RCC 7860 (cell line): ENCODE measurements around the gene CDC14A.

Experiments
- DNase-seq: peaks from one replicate; pipeline ENCODE4 v3.0.0-alpha.2; 2015; ENCODE audit warnings: low spot score
- FAIRE-seq: peaks from 2 replicates; lab custom pipeline; 2012; peaks lifted over from hg19 to GRCh38; lab: Jason Lieb, UNC

The CDC14A gene

GRCh38 chr1:100441146-100441545, 88.8 kb downstream of the CDC14A start:
- FAIRE-seq (no peak), DNase-seq (no peak)

- DNase-seq, result no peak
- no peak for FAIRE-seq
Observed at GRCh38 chr1:100441651-100442050, 89.3 kb downstream of the CDC14A start.

GRCh38 chr1:100443811-100444571, 91.7 kb downstream of the CDC14A start:
- peak; percentile 59 for DNase-seq
- no peak for FAIRE-seq

- DNase-seq (no peak), FAIRE-seq (no peak)
Observed at GRCh38 chr1:100445565-100445964, 93.3 kb downstream of the CDC14A start.

GRCh38 chr1:100448366-100448765, 96.1 kb downstream of the CDC14A start:
- FAIRE-seq (no peak), DNase-seq (no peak)

GRCh38 chr1:100449477-100449876, 97.2 kb downstream of the CDC14A start:
- FAIRE-seq (no peak), DNase-seq (no peak)

- no peak for DNase-seq
- no peak for FAIRE-seq
Observed at GRCh38 chr1:100452641-100453040, 100.3 kb downstream of the CDC14A start.

GRCh38 chr1:100455478-100456072, 103.3 kb downstream of the CDC14A start:
- peak; percentile 25 for DNase-seq
- FAIRE-seq, result peak; percentile 86

GRCh38 chr1:100456880-100457279, 104.6 kb downstream of the CDC14A start:
- FAIRE-seq (no peak), DNase-seq (no peak)

- no peak for DNase-seq
- no peak for FAIRE-seq
Observed at GRCh38 chr1:100457683-100458082, 105.4 kb downstream of the CDC14A start.

GRCh38 chr1:100458661-100459357, 106.5 kb downstream of the CDC14A start:
- DNase-seq, result no peak
- no peak for FAIRE-seq

GRCh38 chr1:100459358-100460114, 107.2 kb downstream of the CDC14A start:
- peak; percentile 58 for DNase-seq
- FAIRE-seq, result peak; percentile 57

- FAIRE-seq, result no peak
- DNase-seq, result no peak
Observed at GRCh38 chr1:100461222-100461621, 108.9 kb downstream of the CDC14A start.

- FAIRE-seq (no peak), DNase-seq (no peak)
Observed at GRCh38 chr1:100462326-100463025, 110.2 kb downstream of the CDC14A start.

GRCh38 chr1:100463791-100464424, 111.6 kb downstream of the CDC14A start:
- DNase-seq (peak; percentile 48), FAIRE-seq (no peak)

- FAIRE-seq, result no peak
- no peak for DNase-seq
Observed at GRCh38 chr1:100469578-100469977, 117.3 kb downstream of the CDC14A start.

- no peak for FAIRE-seq
- DNase-seq, result no peak
Observed at GRCh38 chr1:100474834-100475233, 122.5 kb downstream of the CDC14A start.

GRCh38 chr1:100476735-100477290, 124.5 kb downstream of the CDC14A start:
- FAIRE-seq, result no peak
- DNase-seq, result no peak

- DNase-seq (no peak), FAIRE-seq (no peak)
Observed at GRCh38 chr1:100478816-100479215, 126.5 kb downstream of the CDC14A start.
